ENCODE results near the gene CRYZL1.

Gene CRYZL1

GRCh38 chr21:33643658-33644311 is 2.2 kb upstream of the CRYZL1 start:
- peak overlapping the region; percentile 87 for H3K4me3 ChIP-seq (ENCODE audit: low read length)
- peak overlapping the region; percentile 95 for H3K56ac ChIP-seq (ENCODE audit: low read length)
- H2AK5ac ChIP-seq (ENCODE audit: low read length) = no peak overlapping the region
- no peak overlapping the region for H3K27ac ChIP-seq (ENCODE audit: low read depth, low read length)
- no peaks in the 10 kb centered on the region for H3K36me3 ChIP-seq (ENCODE audit: control insufficient read depth, insufficient read depth, low read length)
- H3K27me3 ChIP-seq (ENCODE audit: insufficient read depth, low read length, poor library complexity) = no peaks in the 10 kb centered on the region
- peak; percentile 58 for DNase-seq
- H3K79me1 ChIP-seq (ENCODE audit: low read length) = peaks cover 3% of the 10 kb centered on the region
- H3K4me1 ChIP-seq (ENCODE audit: control insufficient read depth, low read depth, low read length) = no peaks in the 10 kb centered on the region
- H3K79me2 ChIP-seq (ENCODE audit: control insufficient read depth, insufficient read depth, low read length) = peaks cover 45% of the 10 kb centered on the region
- H4K5ac ChIP-seq (ENCODE audit: low read length) = no peak overlapping the region
- H2BK15ac ChIP-seq (replicated peaks; ENCODE audit: low read depth) = no peak overlapping the region
- H3K9ac ChIP-seq (ENCODE audit: low read length) = peak overlapping the region; percentile 86
- H2BK120ac ChIP-seq (ENCODE audit: low read depth, low read length) = no peak overlapping the region
- H3K18ac ChIP-seq (ENCODE audit: low read length) = no peak overlapping the region
- peak overlapping the region; percentile 47 for H3K4me2 ChIP-seq (ENCODE audit: low read length)
- H2BK5ac ChIP-seq (ENCODE audit: low read length) = no peak overlapping the region
- H4K8ac ChIP-seq (ENCODE audit: low read depth, low read length) = no peak overlapping the region
- no peak overlapping the region for H3K4ac ChIP-seq (ENCODE audit: low read depth, low read length)
- no CpG with 5 or more reads among the region's 7 CpGs for WGBS (ENCODE audit: extremely low coverage, insufficient coverage, low lambda C conversion rate)
- no peak overlapping the region for H3K23ac ChIP-seq (ENCODE audit: low read length)

- peaks cover 38% of the 10 kb centered on the region for H3K79me2 ChIP-seq (ENCODE audit: control insufficient read depth, insufficient read depth, low read length)
- peak overlapping the region; percentile 47 for H3K4me2 ChIP-seq (ENCODE audit: low read length)
- H3K27ac ChIP-seq (ENCODE audit: low read depth, low read length) = peak overlapping the region; percentile 93
- H4K8ac ChIP-seq (ENCODE audit: low read depth, low read length) = no peak overlapping the region
- H3K27me3 ChIP-seq (ENCODE audit: insufficient read depth, low read length, poor library complexity) = no peaks in the 10 kb centered on the region
- H3K36me3 ChIP-seq (ENCODE audit: control insufficient read depth, insufficient read depth, low read length) = no peaks in the 10 kb centered on the region
- no CpG with 5 or more reads among the region's 78 CpGs for WGBS (ENCODE audit: extremely low coverage, insufficient coverage, low lambda C conversion rate)
- H2BK15ac ChIP-seq (replicated peaks; ENCODE audit: low read depth) = no peak overlapping the region
- H3K18ac ChIP-seq (ENCODE audit: low read length) = peak overlapping the region; percentile 89
- H2BK5ac ChIP-seq (ENCODE audit: low read length) = no peak overlapping the region
- H3K23ac ChIP-seq (ENCODE audit: low read length) = no peak overlapping the region
- H2AK5ac ChIP-seq (ENCODE audit: low read length) = no peak overlapping the region
- peak overlapping the region; percentile 64 for H2BK120ac ChIP-seq (ENCODE audit: low read depth, low read length)
- H3K56ac ChIP-seq (ENCODE audit: low read length) = peak overlapping the region; percentile 95
- H3K9ac ChIP-seq (ENCODE audit: low read length) = peak overlapping the region; percentile 86
- no peak overlapping the region for H4K5ac ChIP-seq (ENCODE audit: low read length)
- peaks cover 2% of the 10 kb centered on the region for H3K79me1 ChIP-seq (ENCODE audit: low read length)
- H3K4me3 ChIP-seq (ENCODE audit: low read length) = peak overlapping the region; percentile 87
- H3K4ac ChIP-seq (ENCODE audit: low read depth, low read length) = peak overlapping the region; percentile 66
- no peaks in the 10 kb centered on the region for H3K4me1 ChIP-seq (ENCODE audit: control insufficient read depth, low read depth, low read length)
- peak; percentile 59 for DNase-seq
These were observed 1.5 kb upstream of the CRYZL1 start for GRCh38 chr21:33642896-33643657.

DNA sequence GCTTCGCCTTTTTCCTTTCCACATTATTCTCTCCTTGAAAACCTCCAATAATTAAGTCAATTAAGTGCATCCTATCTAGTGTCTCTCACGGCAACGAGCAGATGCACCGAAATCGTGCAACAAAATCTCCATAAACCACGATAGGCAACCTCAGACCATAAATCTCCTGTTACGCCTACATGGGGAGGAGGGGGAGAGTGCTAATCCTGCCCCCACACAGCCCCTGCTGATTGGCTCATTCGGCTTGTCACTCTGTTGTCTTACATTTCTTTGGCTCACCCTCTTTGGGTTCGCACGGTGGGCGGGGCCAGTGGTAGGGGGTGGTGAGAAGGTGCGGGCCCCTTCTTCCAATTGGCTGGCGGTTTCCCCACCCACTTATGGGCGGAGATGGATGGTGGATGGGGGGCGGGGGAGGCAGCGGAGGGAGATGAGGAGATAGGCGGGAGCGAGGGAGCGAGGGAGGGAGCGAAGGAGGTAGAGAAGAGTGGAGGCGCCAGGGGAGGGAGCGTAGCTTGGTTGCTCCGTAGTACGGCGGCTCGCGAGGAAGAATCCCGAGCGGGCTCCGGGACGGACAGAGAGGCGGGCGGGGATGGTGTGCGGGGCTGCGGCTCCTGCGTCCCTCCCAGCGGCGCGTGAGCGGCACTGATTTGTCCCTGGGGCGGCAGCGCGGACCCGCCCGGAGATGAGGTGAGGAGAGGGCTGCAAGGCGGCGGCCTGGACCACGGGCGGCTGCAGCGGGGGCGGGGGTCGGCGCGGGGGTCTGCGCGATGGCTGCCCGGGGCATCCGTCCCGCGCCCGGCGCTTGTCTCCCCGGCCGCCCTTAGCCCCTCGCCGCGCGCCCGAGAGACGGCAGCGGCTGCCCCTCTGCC is 720 bp upstream of the CRYZL1 start, which contains the start of gene ITSN1:
Gene ITSN1, plus strand, starts transcription at position 475 of the 869 bp plus-strand sequence. CDS start 76,328 bp downstream, outside the sequence.
- H2BK15ac ChIP-seq (replicated peaks; ENCODE audit: low read depth) = no peak within 1 kb of the TSS
- H4K5ac ChIP-seq (ENCODE audit: low read length) = peak within 1 kb of the TSS; percentile 96
- H3K27ac ChIP-seq (ENCODE audit: low read depth, low read length) = peak within 1 kb of the TSS; percentile 93
- H3K4me2 ChIP-seq (ENCODE audit: low read length) = peak within 1 kb of the TSS; percentile 90
- peak within 1 kb of the TSS; percentile 89 for H3K18ac ChIP-seq (ENCODE audit: low read length)
- H3K79me1 ChIP-seq (ENCODE audit: low read length) = peaks cover 2% of the 10 kb centered on the region
- H3K4ac ChIP-seq (ENCODE audit: low read depth, low read length) = peak within 1 kb of the TSS; percentile 66
- peak within 1 kb of the TSS; percentile 64 for H2BK120ac ChIP-seq (ENCODE audit: low read depth, low read length)
- H3K23ac ChIP-seq (ENCODE audit: low read length) = peak within 1 kb of the TSS; percentile 82
- no peaks in the 10 kb centered on the region for H3K27me3 ChIP-seq (ENCODE audit: insufficient read depth, low read length, poor library complexity)
- H2BK5ac ChIP-seq (ENCODE audit: low read length) = peak within 1 kb of the TSS; percentile 99
- no peak within 1 kb of the TSS for H4K8ac ChIP-seq (ENCODE audit: low read depth, low read length)
- no peaks in the 10 kb centered on the region for H3K36me3 ChIP-seq (ENCODE audit: control insufficient read depth, insufficient read depth, low read length)
- H3K4me1 ChIP-seq (ENCODE audit: control insufficient read depth, low read depth, low read length) = no peaks in the 10 kb centered on the region
- DNase-seq = peak; percentile 100
- H3K9ac ChIP-seq (ENCODE audit: low read length) = peak within 1 kb of the TSS; percentile 92
- H2AK5ac ChIP-seq (ENCODE audit: low read length) = no peak within 1 kb of the TSS
- H3K4me3 ChIP-seq (ENCODE audit: low read length) = peak within 1 kb of the TSS; percentile 87
- H3K79me2 ChIP-seq (ENCODE audit: control insufficient read depth, insufficient read depth, low read length) = peaks cover 32% of the 10 kb centered on the region
- peak within 1 kb of the TSS; percentile 98 for H3K56ac ChIP-seq (ENCODE audit: low read length)
- no CpG with 5 or more reads among the region's 71 CpGs for WGBS (ENCODE audit: extremely low coverage, insufficient coverage, low lambda C conversion rate)

GRCh38 chr21:33640697-33641351 is 717 bp downstream of the CRYZL1 start:
- peaks cover 26% of the 10 kb centered on the region for H3K79me2 ChIP-seq (ENCODE audit: control insufficient read depth, insufficient read depth, low read length)
- H3K36me3 ChIP-seq (ENCODE audit: control insufficient read depth, insufficient read depth, low read length) = no peaks in the 10 kb centered on the region
- no peak overlapping the region for H3K18ac ChIP-seq (ENCODE audit: low read length)
- peak overlapping the region; percentile 88 for H3K4me2 ChIP-seq (ENCODE audit: low read length)
- peak; percentile 47 for DNase-seq
- no peak overlapping the region for H3K23ac ChIP-seq (ENCODE audit: low read length)
- H2BK120ac ChIP-seq (ENCODE audit: low read depth, low read length) = no peak overlapping the region
- H3K9ac ChIP-seq (ENCODE audit: low read length) = peak overlapping the region; percentile 86
- H3K27ac ChIP-seq (ENCODE audit: low read depth, low read length) = no peak overlapping the region
- H3K4ac ChIP-seq (ENCODE audit: low read depth, low read length) = no peak overlapping the region
- WGBS (ENCODE audit: extremely low coverage, insufficient coverage, low lambda C conversion rate) = 100% methylated on average over 4 of the region's 18 CpGs
- H2BK15ac ChIP-seq (replicated peaks; ENCODE audit: low read depth) = no peak overlapping the region
- peak overlapping the region; percentile 98 for H3K56ac ChIP-seq (ENCODE audit: low read length)
- H3K4me3 ChIP-seq (ENCODE audit: low read length) = peak overlapping the region; percentile 85
- H4K5ac ChIP-seq (ENCODE audit: low read length) = no peak overlapping the region
- H4K8ac ChIP-seq (ENCODE audit: low read depth, low read length) = no peak overlapping the region
- peaks cover 2% of the 10 kb centered on the region for H3K79me1 ChIP-seq (ENCODE audit: low read length)
- no peaks in the 10 kb centered on the region for H3K4me1 ChIP-seq (ENCODE audit: control insufficient read depth, low read depth, low read length)
- no peaks in the 10 kb centered on the region for H3K27me3 ChIP-seq (ENCODE audit: insufficient read depth, low read length, poor library complexity)
- no peak overlapping the region for H2AK5ac ChIP-seq (ENCODE audit: low read length)
- no peak overlapping the region for H2BK5ac ChIP-seq (ENCODE audit: low read length)

DNA sequence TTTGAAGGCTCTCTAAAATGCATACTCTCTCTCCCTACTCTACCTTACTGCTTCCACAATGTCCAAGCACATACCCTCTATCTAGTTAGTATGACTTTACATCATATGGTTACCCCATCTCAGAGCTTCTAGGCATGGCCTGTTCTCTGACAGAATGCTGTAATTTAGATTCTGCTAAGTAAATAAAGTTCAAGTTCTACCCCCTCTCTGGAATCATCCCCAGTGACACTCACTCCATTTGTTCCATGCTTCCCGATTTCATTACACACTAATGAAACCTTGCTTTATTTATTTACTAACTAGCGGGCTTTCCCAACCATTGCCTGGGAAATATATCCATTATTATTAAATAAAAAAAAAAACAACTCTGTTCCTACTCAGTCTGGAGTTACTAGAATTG is 7.3 kb downstream of the CRYZL1 start:
- Histone ChIP-seq H3K4ac (ENCODE audit: low read depth, low read length) (no peak overlapping the region), H3K56ac (ENCODE audit: low read length) (no peak overlapping the region), H2AK5ac (ENCODE audit: low read length) (no peak overlapping the region), H3K27me3 (ENCODE audit: insufficient read depth, low read length, poor library complexity) (no peaks in the 10 kb centered on the region), H3K4me3 (ENCODE audit: low read length) (no peak overlapping the region), H3K36me3 (ENCODE audit: control insufficient read depth, insufficient read depth, low read length) (no peaks in the 10 kb centered on the region), H3K4me1 (ENCODE audit: control insufficient read depth, low read depth, low read length) (no peaks in the 10 kb centered on the region), H3K27ac (ENCODE audit: low read depth, low read length) (no peak overlapping the region), H3K4me2 (ENCODE audit: low read length) (no peak overlapping the region), H2BK5ac (ENCODE audit: low read length) (no peak overlapping the region), H3K79me1 (ENCODE audit: low read length) (no peaks in the 10 kb centered on the region), H4K8ac (ENCODE audit: low read depth, low read length) (no peak overlapping the region), H3K23ac (ENCODE audit: low read length) (no peak overlapping the region), H3K18ac (ENCODE audit: low read length) (no peak overlapping the region), H2BK15ac (replicated peaks; ENCODE audit: low read depth) (no peak overlapping the region), H2BK120ac (ENCODE audit: low read depth, low read length) (no peak overlapping the region), H3K79me2 (ENCODE audit: control insufficient read depth, insufficient read depth, low read length) (no peaks in the 10 kb centered on the region), H3K9ac (ENCODE audit: low read length) (no peak overlapping the region), H4K5ac (ENCODE audit: low read length) (no peak overlapping the region)
- no CpG with 5 or more reads among the region's 2 CpGs for WGBS (ENCODE audit: extremely low coverage, insufficient coverage, low lambda C conversion rate)
- no peak for DNase-seq
